Fibroblast of mammary gland (primary cell): ENCODE results near the gene CACNA2D3.

Experiments
- DNase-seq: peaks from one replicate; pipeline ENCODE4 v3.0.0-alpha.2; 2010; ENCODE audit warnings: low read depth
- H3K4me3 ChIP-seq: 2 replicates; pipeline ENCODE4 v1.5.1; 2011; ENCODE audit warnings: low read depth, mild to moderate bottlenecking, low read length, moderate library complexity; ENCODE audit not compliant: control insufficient read depth
- TF ChIP-seq, protein P1 (sequence below): conservative IDR thresholded peaks from 2 replicates; pipeline ENCODE4 v1.5.1; 2011; ENCODE audit warnings: low read depth, low read length, inconsistent platforms; ENCODE audit not compliant: control insufficient read depth, insufficient read depth

Gene CACNA2D3

DNA sequence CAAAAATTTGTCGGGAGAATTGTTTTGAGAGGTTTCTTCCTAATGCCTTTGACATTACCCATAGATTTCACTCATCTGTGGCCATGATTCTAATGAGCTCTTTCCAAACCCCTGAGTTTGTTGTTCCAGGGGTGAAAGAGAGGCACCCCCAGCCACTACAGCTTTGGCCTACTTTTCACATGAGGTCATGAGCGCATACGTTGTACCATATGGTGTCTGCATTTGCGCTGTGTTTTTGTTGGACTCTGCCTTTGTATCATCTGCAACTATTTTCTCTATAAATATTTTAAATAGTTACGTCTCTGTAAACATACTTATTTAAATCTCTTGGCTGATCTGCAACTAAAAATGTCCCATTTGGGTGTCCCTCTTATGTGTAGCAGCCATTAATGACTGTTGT, 697.6 kb downstream of the CACNA2D3 start:
- TF ChIP-seq, protein P1, sequence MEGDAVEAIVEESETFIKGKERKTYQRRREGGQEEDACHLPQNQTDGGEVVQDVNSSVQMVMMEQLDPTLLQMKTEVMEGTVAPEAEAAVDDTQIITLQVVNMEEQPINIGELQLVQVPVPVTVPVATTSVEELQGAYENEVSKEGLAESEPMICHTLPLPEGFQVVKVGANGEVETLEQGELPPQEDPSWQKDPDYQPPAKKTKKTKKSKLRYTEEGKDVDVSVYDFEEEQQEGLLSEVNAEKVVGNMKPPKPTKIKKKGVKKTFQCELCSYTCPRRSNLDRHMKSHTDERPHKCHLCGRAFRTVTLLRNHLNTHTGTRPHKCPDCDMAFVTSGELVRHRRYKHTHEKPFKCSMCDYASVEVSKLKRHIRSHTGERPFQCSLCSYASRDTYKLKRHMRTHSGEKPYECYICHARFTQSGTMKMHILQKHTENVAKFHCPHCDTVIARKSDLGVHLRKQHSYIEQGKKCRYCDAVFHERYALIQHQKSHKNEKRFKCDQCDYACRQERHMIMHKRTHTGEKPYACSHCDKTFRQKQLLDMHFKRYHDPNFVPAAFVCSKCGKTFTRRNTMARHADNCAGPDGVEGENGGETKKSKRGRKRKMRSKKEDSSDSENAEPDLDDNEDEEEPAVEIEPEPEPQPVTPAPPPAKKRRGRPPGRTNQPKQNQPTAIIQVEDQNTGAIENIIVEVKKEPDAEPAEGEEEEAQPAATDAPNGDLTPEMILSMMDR: no peak
- no peak overlapping the region for H3K4me3 ChIP-seq
- no peak for DNase-seq

DNA sequence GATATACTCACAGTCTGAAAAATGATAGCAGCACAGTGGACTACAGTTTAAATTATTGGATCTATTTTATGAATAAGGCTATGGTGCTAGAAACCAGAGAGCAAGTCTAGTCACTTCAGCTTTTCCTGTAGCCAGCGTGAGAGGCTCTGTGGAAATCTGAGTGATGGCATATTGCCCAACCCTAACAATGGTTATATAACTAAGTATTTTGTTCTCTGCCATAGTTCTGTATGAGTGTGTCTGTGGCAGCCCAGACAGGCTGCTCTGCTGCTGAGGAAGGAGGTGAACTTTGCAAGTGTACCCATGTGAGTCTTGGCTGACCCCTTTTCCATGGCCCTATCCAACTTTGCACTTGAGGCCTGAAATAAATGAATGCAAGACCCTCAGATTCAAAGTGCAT, 699.9 kb downstream of the CACNA2D3 start:
- no peak overlapping the region for H3K4me3 ChIP-seq
- DNase-seq: peak; percentile 6
- TF ChIP-seq, protein P1: no peak

DNA sequence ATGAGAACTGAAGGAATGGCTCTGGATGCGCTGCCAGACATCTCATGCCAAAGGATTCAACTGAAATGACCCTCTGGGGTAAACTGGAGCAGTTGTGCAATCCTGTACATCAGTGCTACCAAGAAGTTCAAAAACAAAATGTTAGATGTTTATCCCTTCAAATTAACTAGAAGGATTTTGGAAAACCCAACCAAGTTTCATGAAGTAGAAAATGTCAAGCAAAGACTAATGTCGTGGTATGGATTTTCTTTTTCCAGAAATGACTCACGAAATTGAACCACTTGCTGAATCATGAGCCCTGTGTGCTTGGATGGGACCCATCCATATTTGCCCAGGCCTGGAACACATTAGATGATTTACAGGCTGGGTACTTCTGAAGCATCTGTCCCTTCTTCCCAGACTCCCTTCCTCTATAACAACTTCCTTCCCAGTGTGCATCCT, 703.9 kb downstream of the CACNA2D3 start:
- peak; percentile 40 for DNase-seq
- H3K4me3 ChIP-seq: no peak overlapping the region
- TF ChIP-seq, protein P1: no peak

DNA sequence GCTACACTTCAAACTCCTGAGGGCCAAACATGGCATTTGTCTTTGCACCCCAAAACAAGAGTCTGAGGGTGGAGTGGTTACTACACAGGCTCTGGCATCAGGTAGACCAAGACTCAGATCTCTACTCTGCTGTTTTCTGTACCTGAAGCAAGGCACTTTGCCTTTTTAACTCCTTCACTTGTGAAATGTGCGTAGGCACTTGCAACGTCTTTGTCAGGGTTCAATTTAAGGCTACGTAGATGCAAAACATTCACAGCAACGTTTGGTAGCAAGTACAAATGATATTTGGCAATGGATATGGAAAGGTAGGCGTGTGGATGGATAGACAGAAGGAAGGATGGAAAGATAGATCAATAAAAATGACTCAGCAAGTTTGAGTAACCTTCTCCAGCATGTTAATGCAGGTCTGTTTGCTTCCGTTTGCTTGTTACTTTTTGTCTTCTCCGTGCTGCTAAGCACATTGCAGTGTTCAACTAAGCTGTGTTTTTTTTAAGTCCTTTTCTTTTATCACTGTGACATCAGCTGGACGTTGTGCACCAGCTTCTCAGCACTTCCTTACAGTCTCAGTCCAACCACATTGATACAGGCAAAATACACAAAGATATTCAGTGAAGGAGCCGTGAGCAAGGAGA, 704.8 kb downstream of the CACNA2D3 start:
- no peak for DNase-seq
- TF ChIP-seq, protein P1: no peak
- no peak overlapping the region for H3K4me3 ChIP-seq

DNA sequence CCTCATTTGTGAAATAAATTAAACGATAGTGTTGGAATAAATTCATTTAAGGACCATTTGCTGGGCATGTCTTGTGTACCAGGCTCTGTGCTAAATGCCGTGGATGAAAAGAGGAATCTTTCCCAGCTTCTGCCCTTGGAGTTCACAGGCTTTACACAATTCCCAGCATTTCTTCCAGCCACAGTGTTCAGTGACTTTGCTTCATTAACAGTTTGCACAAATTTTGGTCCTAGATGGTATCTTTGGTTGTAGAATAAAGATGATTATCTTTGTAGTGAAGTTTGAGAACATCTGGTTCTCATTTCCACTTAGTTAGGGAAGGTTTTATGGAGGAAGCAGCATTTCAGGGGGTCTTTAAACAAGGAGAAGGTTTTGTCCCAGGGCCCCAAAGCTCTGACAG, 705.4 kb downstream of the CACNA2D3 start:
- TF ChIP-seq, protein P1: no peak
- no peak overlapping the region for H3K4me3 ChIP-seq
- DNase-seq: no peak

DNA sequence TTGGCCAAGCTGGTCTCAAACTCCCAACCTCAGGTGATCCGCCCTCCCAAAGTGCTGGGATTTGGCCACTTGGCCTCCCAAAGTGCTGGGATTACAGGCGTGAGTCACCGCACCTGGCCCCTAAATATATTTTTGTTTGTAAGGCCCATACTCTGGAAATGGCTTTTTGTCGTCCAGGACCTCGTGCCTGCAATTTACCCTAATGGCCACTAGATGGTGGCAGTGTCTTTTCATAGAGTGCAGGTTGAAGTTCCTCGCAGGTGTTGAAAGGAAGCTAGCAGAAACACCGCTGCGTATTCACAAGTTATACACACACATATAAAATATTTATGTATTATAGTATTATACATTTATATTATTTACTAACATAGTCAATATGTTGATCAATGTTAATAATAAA, 708.3 kb downstream of the CACNA2D3 start:
- DNase-seq: peak; percentile 40
- TF ChIP-seq, protein P1: peak; percentile 77
- no peak overlapping the region for H3K4me3 ChIP-seq

DNA sequence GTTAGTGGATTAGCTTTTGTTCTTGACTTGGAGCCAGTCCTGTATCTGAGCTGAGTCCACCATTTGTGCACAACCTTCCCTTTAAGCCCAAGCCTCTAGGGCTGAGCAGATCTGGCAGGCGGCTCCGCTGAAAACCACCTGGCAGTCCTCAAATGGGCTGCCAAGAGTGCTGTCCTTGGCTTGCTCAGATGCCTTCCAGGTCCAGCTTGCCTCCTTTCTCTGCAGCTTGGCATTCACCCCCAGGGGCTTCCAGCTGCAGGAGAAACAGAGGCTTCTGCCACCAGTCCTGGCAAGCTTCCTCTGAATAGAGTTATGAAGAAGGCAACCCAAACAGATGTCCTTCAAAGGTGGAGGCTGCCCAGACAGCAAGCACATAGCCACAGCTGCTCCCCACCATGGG, 708.8 kb downstream of the CACNA2D3 start:
- no peak overlapping the region for H3K4me3 ChIP-seq
- TF ChIP-seq, protein P1: no peak
- no peak for DNase-seq
